SK-N-SH (cell line): ENCODE data around the gene MRRF. TPM values are rescaled to one million over a fixed set of nuclear protein-coding genes. Genes with fewer than 3 reads are reported as not detected.

Source experiments
- CTCF ChIA-PET: fragments of 300-600, 350-600 bp; formaldehyde crosslinking; extraction: SDS; loops from one replicate; lab custom pipeline; 2021; lab: Yijun Ruan, JAX
- POLR2A ChIA-PET: fragments of 350-600 bp; sonication (Branson Sonifier 250); formaldehyde crosslinking; extraction: SDS; loops from one replicate; lab custom pipeline; 2020; ENCODE audit warnings: antibody characterized with exemption, inconsistent platforms; lab: Yijun Ruan, JAX
- DNase-seq: peaks from one replicate; pipeline ENCODE4 v3.0.0; 2012
- H2AFZ ChIP-seq: fragments of 200-600 bp; sonication (generic); 2 replicates; pipeline ENCODE4 v1.8.1; 2016; ENCODE audit warnings: antibody characterized with exemption, mild to moderate bottlenecking, low read depth
- H3F3A ChIP-seq: fragments of 200-600 bp; sonication (generic); replicated peaks from 2 replicates; pipeline ENCODE3; 2016; ENCODE audit warnings: antibody characterized with exemption, mild to moderate bottlenecking; ENCODE audit not compliant: insufficient read depth
- H3K27ac ChIP-seq, 2 experiments: fragments of 200-500 bp in 1 of 2; fragments of 200-600 bp in 1 of 2; sonication (Bioruptor generic) in 1 of 2; sonication (generic), shearing (Covaris generic) in 1 of 2; 2 replicates each; pipeline versions ENCODE4 v1.5.1 to v1.6.1; 2014 to 2016; ENCODE audit warnings: low read depth in 2 of 2, inconsistent platforms in 1 of 2, low read length in 1 of 2, mild to moderate bottlenecking in 1 of 2, mixed read lengths in 1 of 2
- H3K27me3 ChIP-seq: fragments of 200-600 bp; sonication (generic), shearing (Covaris generic); 2 replicates; pipeline ENCODE4 v1.6.1; 2016; ENCODE audit warnings: mixed run types; ENCODE audit not compliant: insufficient read depth
- H3K36me3 ChIP-seq, 2 experiments: fragments of 200-500 bp in 1 of 2; fragments of 200-600 bp in 1 of 2; sonication (Bioruptor generic) in 1 of 2; sonication (generic) in 1 of 2; replicated peaks in 1 of 2; 2 replicates each; pipeline versions ENCODE3 to v1.5.1; 2014 to 2016; ENCODE audit warnings: low read length in 1 of 2, mild to moderate bottlenecking in 1 of 2; ENCODE audit not compliant: insufficient read depth in 2 of 2, control insufficient read depth in 1 of 2
- H3K4me1 ChIP-seq, 2 experiments: fragments of 200-500 bp in 1 of 2; fragments of 200-600 bp in 1 of 2; sonication (Bioruptor generic) in 1 of 2; sonication (generic), shearing (Covaris generic) in 1 of 2; 2 replicates each; pipeline versions ENCODE4 v1.5.1 to v1.6.1; 2014 to 2016; ENCODE audit warnings: low read depth in 1 of 2, low read length in 1 of 2, mixed run types in 1 of 2; ENCODE audit not compliant: insufficient read depth in 2 of 2, control insufficient read depth in 1 of 2
- H3K4me2 ChIP-seq: fragments of 200-600 bp; sonication (generic), shearing (Covaris generic); 2 replicates; pipeline ENCODE4 v1.6.1; 2017; ENCODE audit warnings: mixed run types
- H3K4me3 ChIP-seq, 2 experiments: fragments of 200-500 bp in 1 of 2; fragments of 200-600 bp in 1 of 2; sonication (Bioruptor generic) in 1 of 2; sonication (generic), shearing (Covaris generic) in 1 of 2; 2 replicates each; pipeline versions ENCODE4 v1.5.1 to v1.8.1; 2014 to 2016; ENCODE audit warnings: low read depth in 2 of 2, inconsistent platforms in 1 of 2, low read length in 1 of 2, mild to moderate bottlenecking in 1 of 2, mixed read lengths in 1 of 2, moderate library complexity in 1 of 2
- H3K79me2 ChIP-seq: fragments of 200-600 bp; sonication (generic); 2 replicates; pipeline ENCODE4 v1.8.1; 2017; ENCODE audit warnings: mild to moderate bottlenecking; ENCODE audit not compliant: insufficient read depth
- H3K9ac ChIP-seq: fragments of 200-600 bp; sonication (generic); 2 replicates; pipeline ENCODE4 v1.6.1; 2017; ENCODE audit warnings: mixed run types
- H3K9me2 ChIP-seq: fragments of 200-600 bp; sonication (generic); 2 replicates; pipeline ENCODE4 v1.6.1; 2017; ENCODE audit warnings: mixed run types
- H3K9me3 ChIP-seq: fragments of 200-600 bp; sonication (generic); 2 replicates; pipeline ENCODE4 v1.6.1; 2017; ENCODE audit warnings: mixed run types, mild to moderate bottlenecking, moderate library complexity
- H4K20me1 ChIP-seq: fragments of 200-600 bp; sonication (generic); 2 replicates; pipeline ENCODE4 v1.6.1; 2017; ENCODE audit warnings: mild to moderate bottlenecking, mixed run types; ENCODE audit not compliant: insufficient read depth
- CTCF ChIP-seq: fragments of 200-600 bp; sonication (generic); IDR thresholded peaks from 2 replicates; pipeline ENCODE4 v1.6.1; 2017; ENCODE audit warnings: antibody characterized with exemption, mild to moderate bottlenecking, moderate library complexity
- JUND ChIP-seq: IDR thresholded peaks from 2 replicates; pipeline ENCODE4 v1.4.0; 2012
- MXI1 ChIP-seq: IDR thresholded peaks from 2 replicates; pipeline ENCODE4 v1.6.1; 2012; ENCODE audit warnings: mild to moderate bottlenecking, low read depth, low read length, improper control_type of control experiment
- RCOR1 ChIP-seq: fragments of 150-350 bp; IDR thresholded peaks from 2 replicates; pipeline ENCODE4 v1.6.1; 2017; ENCODE audit warnings: antibody characterized with exemption, low read length
- REST ChIP-seq: IDR thresholded peaks from 2 replicates; pipeline ENCODE4 v1.6.1; 2012; ENCODE audit warnings: mild to moderate bottlenecking, low read depth, low read length, moderate library complexity
- SIN3A ChIP-seq: IDR thresholded peaks from 2 replicates; pipeline ENCODE4 v1.6.1; 2012; ENCODE audit warnings: low read depth, mild to moderate bottlenecking, low read length, moderate library complexity, borderline replicate concordance
- SMC3 ChIP-seq: IDR thresholded peaks from 2 replicates; pipeline ENCODE4 v1.6.1; 2012; ENCODE audit warnings: low read depth, low read length, improper control_type of control experiment
- ZBTB33 ChIP-seq: IDR thresholded peaks from 2 replicates; pipeline ENCODE4 v1.4.0; 2012; ENCODE audit warnings: low read depth, borderline replicate concordance
- WGBS: methylation state at CpG from one replicate; pipeline ENCODE4 v1.1.6; 2017; ENCODE audit warnings: low lambda C conversion rate; 5-methylcytosine and 5-hydroxymethylcytosine counted together
- polyA plus RNA-seq, 3 experiments: library from polyadenylated mRNA; depleted of rRNA; stranded (reverse); fragments of >200 nt; gene quantifications; 2 replicates each; pipeline ENCODE4 v1.2.3, GENCODE V29; 2012

The MRRF gene
- polyA plus RNA-seq, 1 of the 3 experiments (the other 2 are of a cell fraction), result 35.1 TPM

- Histone ChIP-seq H2AFZ (no peak overlapping the region), H3K4me1 (no peaks in the 10 kb centered on the region; a peak in 1 of 4 replicates), H3K4me2 (no peak overlapping the region), H3K9ac (no peak overlapping the region), H4K20me1 (no peaks in the 10 kb centered on the region; the same call in 1 of the 2 replicates), H3K4me3 (no peak overlapping the region)
- DNase-seq, result no peak
- POLR2A ChIA-PET, result no interaction called here
- TF ChIP-seq REST, result no peak
- no peak for TF ChIP-seq ZBTB33
- TF ChIP-seq JUND, result no peak
- TF ChIP-seq RCOR1, result no peak
- TF ChIP-seq CTCF, result no peak
- TF ChIP-seq SMC3, result no peak
- TF ChIP-seq SIN3A, result no peak
- no peak for TF ChIP-seq MXI1
- TF ChIP-seq, all 33 proteins: peak for 0
- Histone ChIP-seq H3K27me3 (no peaks in the 10 kb centered on the region), H3K27ac (no peak overlapping the region), H3K9me3 (0 out of 2 replicates have a peak, but pooled peaks cover 6% of the 10 kb centered on the region), H3K79me2 (peaks cover 78% of the 10 kb centered on the region), H3K9me2 (no peaks in the 10 kb centered on the region), H3K36me3 (peaks cover 17 to 63% of the 10 kb centered on the region in 2 experiments), H3F3A (no peaks in the 10 kb centered on the region)
- 97% methylated on average over 7 of the region's 7 CpGs for WGBS
- CTCF ChIA-PET, result interaction anchor here (1.3 kb wide), 1 partner anchor 31 kb away, joined by 3 read pairs; no protein-coding TSS in a partner anchor
Measured at GRCh38 chr9:122276096-122276495, 11.4 kb downstream of the MRRF start.
